OCI-LY1 (cell line): ENCODE measurements around the gene SLBP.

ENCODE experiments used
- H2AFZ ChIP-seq: fragments of 200-600 bp; sonication (generic), shearing (Covaris generic); 2 replicates; pipeline ENCODE4 v1.6.0; 2014; ENCODE audit warnings: antibody characterized with exemption, mild to moderate bottlenecking, low read length
- H3F3A ChIP-seq: fragments of 200-600 bp; sonication (generic), shearing (Covaris generic); 2 replicates; pipeline ENCODE4 v1.6.0; 2014; ENCODE audit warnings: mild to moderate bottlenecking, antibody characterized with exemption, low read length, moderate library complexity; ENCODE audit not compliant: insufficient read depth
- H3K27ac ChIP-seq: fragments of 200-600 bp; sonication (generic); 2 replicates; pipeline ENCODE4 v1.5.1; 2014; ENCODE audit warnings: low read length, mixed run types, mild to moderate bottlenecking, low read depth; ENCODE audit not compliant: poor library complexity, severe bottlenecking
- H3K27me3 ChIP-seq: fragments of 200-600 bp; sonication (generic); 2 replicates; pipeline ENCODE4 v1.6.0; 2014; ENCODE audit warnings: antibody characterized with exemption, mild to moderate bottlenecking, low read length, moderate library complexity; ENCODE audit not compliant: insufficient read depth
- H3K36me3 ChIP-seq: fragments of 200-600 bp; sonication (generic); 2 replicates; pipeline ENCODE4 v1.6.1; 2014; ENCODE audit warnings: mild to moderate bottlenecking, antibody characterized with exemption, low read length, moderate library complexity, mixed read lengths; ENCODE audit not compliant: insufficient read depth
- H3K4me1 ChIP-seq: fragments of 200-600 bp; sonication (generic); 2 replicates; pipeline ENCODE4 v1.5.1; 2014; ENCODE audit warnings: mild to moderate bottlenecking, low read length, moderate library complexity; ENCODE audit not compliant: insufficient read depth, severe bottlenecking
- H3K4me2 ChIP-seq: fragments of 200-600 bp; sonication (generic), shearing (Covaris generic); 2 replicates; pipeline ENCODE4 v1.6.1; 2014; ENCODE audit warnings: low read length
- H3K4me3 ChIP-seq: fragments of 200-600 bp; sonication (generic); 2 replicates; pipeline ENCODE4 v1.5.1; 2014; ENCODE audit warnings: low read length, low read depth, mild to moderate bottlenecking, mixed read lengths; ENCODE audit not compliant: poor library complexity, severe bottlenecking
- H3K79me2 ChIP-seq: fragments of 200-600 bp; shearing (Covaris generic); 2 replicates; pipeline ENCODE4 v1.6.1; 2016; ENCODE audit warnings: mixed run types, low read length, mixed read lengths; ENCODE audit not compliant: insufficient read depth
- H3K9ac ChIP-seq: fragments of 200-600 bp; sonication (generic), shearing (Covaris generic); 2 replicates; pipeline ENCODE4 v1.6.1; 2014; ENCODE audit warnings: mild to moderate bottlenecking, low read length, mixed read lengths
- H3K9me2 ChIP-seq: fragments of 200-600 bp; sonication (generic), shearing (Covaris generic); 2 replicates; pipeline ENCODE4 v1.6.1; 2014; ENCODE audit warnings: low read depth, mild to moderate bottlenecking, low read length, mixed read lengths
- H3K9me3 ChIP-seq: fragments of 200-600 bp; shearing (Covaris generic); 2 replicates; pipeline ENCODE4 v1.6.1; 2014; ENCODE audit warnings: low read length, mixed read lengths
- H4K20me1 ChIP-seq: fragments of 200-600 bp; sonication (generic), shearing (Covaris generic); 2 replicates; pipeline ENCODE4 v1.6.0; 2016; ENCODE audit warnings: mild to moderate bottlenecking, low read length; ENCODE audit not compliant: insufficient read depth
- CTCF ChIP-seq: fragments of 200-600 bp; sonication (generic), shearing (Covaris generic); IDR thresholded peaks from 2 replicates; pipeline ENCODE4 v1.5.1; 2017; ENCODE audit warnings: mild to moderate bottlenecking, antibody characterized with exemption, low read length, moderate library complexity, mixed read lengths
- EZH2 ChIP-seq: fragments of 200-600 bp; sonication (generic), shearing (Covaris generic); IDR thresholded peaks from 2 replicates; pipeline ENCODE4 v1.8.0; 2017; ENCODE audit warnings: borderline replicate concordance, mixed run types, mild to moderate bottlenecking, antibody characterized with exemption, low read length, moderate library complexity, mixed read lengths

The SLBP gene

GRCh38 chr4:1670279-1670678, 41.8 kb downstream of the SLBP start:
- no peaks in the 10 kb centered on the region for H3K27me3 ChIP-seq
- H3K4me1 ChIP-seq, result no peaks in the 10 kb centered on the region
- TF ChIP-seq EZH2 (no peak), CTCF (no peak)

GRCh38 chr4:1669850-1670249, 42.3 kb downstream of the SLBP start:
- no peaks in the 10 kb centered on the region for H3K9me2 ChIP-seq
- no peak for TF ChIP-seq EZH2
- no peak for TF ChIP-seq CTCF
- H3K4me1 ChIP-seq, result no peaks in the 10 kb centered on the region
- no peaks in the 10 kb centered on the region for H4K20me1 ChIP-seq
- no peaks in the 10 kb centered on the region for H3K79me2 ChIP-seq
- no peak overlapping the region for H3K9ac ChIP-seq
- H3K9me3 ChIP-seq, result no peaks in the 10 kb centered on the region
- no peaks in the 10 kb centered on the region for H3K27me3 ChIP-seq
- H3K27ac ChIP-seq, result no peak overlapping the region
- no peak overlapping the region for H2AFZ ChIP-seq
- no peak overlapping the region for H3K4me3 ChIP-seq
- H3K4me2 ChIP-seq, result no peak overlapping the region
- H3K36me3 ChIP-seq, result no peaks in the 10 kb centered on the region
- no peaks in the 10 kb centered on the region for H3F3A ChIP-seq

More at GRCh38 chr4:1670279-1670678, 41.8 kb downstream of the SLBP start:
- H3K27ac ChIP-seq, result no peak overlapping the region
- no peaks in the 10 kb centered on the region for H3K9me2 ChIP-seq
- no peaks in the 10 kb centered on the region for H3K9me3 ChIP-seq
- no peaks in the 10 kb centered on the region for H3F3A ChIP-seq
- no peak overlapping the region for H2AFZ ChIP-seq
- no peak overlapping the region for H3K4me2 ChIP-seq
- no peaks in the 10 kb centered on the region for H4K20me1 ChIP-seq
- no peak overlapping the region for H3K9ac ChIP-seq
- no peaks in the 10 kb centered on the region for H3K79me2 ChIP-seq
- no peaks in the 10 kb centered on the region for H3K36me3 ChIP-seq
- no peak overlapping the region for H3K4me3 ChIP-seq

- Histone ChIP-seq H3K27ac (no peak overlapping the region), H3K36me3 (no peaks in the 10 kb centered on the region), H3K4me3 (no peak overlapping the region), H3K4me1 (no peaks in the 10 kb centered on the region), H3K9me3 (no peaks in the 10 kb centered on the region), H3K79me2 (no peaks in the 10 kb centered on the region), H3K9me2 (no peaks in the 10 kb centered on the region), H3K4me2 (no peak overlapping the region), H3K9ac (no peak overlapping the region), H3K27me3 (no peaks in the 10 kb centered on the region), H4K20me1 (no peaks in the 10 kb centered on the region), H3F3A (no peaks in the 10 kb centered on the region), H2AFZ (no peak overlapping the region)
- TF ChIP-seq CTCF (no peak), EZH2 (no peak)
These were observed 42.8 kb downstream of the SLBP start for GRCh38 chr4:1669270-1669669.
